NCI-H748 (cell line): Measurements from ENCODE around the gene C3orf33.

Experiments used
- DNase-seq: peaks from one replicate; lab custom pipeline; 2025; ENCODE audit not compliant: unreplicated experiment; lab: John Stamatoyannopoulos, UW

Gene C3orf33

GRCh38 chr3:155790272-155790925 is 15.7 kb downstream of the C3orf33 start:
- DNase-seq = no peak

DNA sequence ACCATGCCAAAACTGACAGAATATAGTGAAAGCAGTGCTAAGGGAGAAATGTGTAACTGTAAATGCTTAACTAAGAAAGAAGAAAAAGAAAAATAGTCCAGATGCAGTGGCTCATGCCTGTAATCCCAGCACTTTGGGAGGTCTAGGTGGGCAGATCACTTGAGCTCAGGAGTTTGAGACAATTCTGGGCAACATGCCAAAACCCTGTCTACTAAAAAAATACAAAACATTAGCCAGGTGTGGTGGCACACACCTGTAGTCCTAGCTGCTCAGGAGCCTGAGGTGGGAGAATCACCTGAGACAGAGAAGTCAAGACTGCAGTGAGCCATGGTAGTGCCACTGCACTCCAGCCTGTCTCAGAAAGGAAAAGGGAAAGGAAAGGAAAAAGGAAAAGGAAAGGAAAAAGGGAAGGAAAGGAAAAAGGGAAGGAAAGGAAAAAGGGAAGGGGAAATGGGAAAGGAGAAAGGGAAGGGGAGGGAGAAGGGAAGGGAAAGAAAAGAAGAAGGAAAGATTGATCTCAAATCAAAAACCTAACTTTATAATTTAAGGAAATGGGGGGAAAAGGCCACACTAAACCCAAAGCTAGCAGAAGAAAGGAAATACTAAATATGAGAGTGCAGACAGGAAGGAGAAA is 20.3 kb downstream of the C3orf33 start:
- DNase-seq = peak; percentile 29

DNA sequence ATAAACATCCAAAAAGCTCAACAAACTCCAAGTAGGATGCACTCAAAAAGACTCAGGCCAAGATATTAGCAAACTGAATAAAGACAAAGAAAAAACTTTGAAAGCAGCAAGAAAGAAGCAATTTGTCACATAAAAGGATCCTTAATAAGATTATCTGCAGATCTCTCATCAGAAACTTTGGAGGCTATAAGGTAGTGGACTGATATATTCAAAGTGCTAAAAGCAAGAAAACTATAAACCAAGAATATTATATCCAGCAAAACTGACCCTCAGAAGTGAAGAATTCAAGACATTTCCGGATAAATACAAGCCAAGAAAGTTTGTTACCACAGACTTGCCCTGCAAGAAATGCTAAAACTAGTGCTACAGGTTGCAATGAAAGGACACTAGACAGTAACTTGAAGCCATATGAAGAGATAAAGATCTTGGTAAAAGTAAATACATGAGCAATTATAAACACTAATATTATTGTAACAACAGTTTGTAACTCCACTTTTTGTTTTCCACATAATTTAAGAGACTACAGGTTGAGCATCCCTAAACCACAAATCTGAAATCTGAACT is 23.6 kb downstream of the C3orf33 start:
- no peak for DNase-seq

- DNase-seq = no peak
These were observed 25.8 kb downstream of the C3orf33 start for GRCh38 chr3:155780291-155780690.

DNA sequence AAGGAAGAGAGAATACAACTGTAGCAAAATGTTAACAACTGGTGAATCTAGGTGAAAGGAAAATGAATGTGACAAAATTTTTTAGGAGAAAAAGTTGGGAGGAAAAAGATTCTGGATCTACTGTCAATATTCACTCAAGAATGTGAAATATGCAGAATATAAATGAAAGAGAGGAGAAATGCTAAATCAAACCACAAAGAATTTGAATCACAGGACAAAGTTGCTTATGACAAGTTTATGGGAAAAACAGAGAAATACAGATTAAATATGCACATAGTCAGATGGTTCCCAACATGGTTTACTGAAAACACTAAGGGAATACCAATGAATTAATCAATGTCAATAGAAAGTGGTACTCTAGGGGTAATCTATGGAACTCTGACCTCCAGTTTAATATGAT is 27.6 kb downstream of the C3orf33 start:
- no peak for DNase-seq

GRCh38 chr3:155772801-155773200 is 33.3 kb downstream of the C3orf33 start:
- no peak for DNase-seq

- no peak for DNase-seq
These were observed 35.0 kb downstream of the C3orf33 start for GRCh38 chr3:155771126-155771525.

GRCh38 chr3:155766206-155766605 is 39.9 kb downstream of the C3orf33 start:
- no peak for DNase-seq

DNA sequence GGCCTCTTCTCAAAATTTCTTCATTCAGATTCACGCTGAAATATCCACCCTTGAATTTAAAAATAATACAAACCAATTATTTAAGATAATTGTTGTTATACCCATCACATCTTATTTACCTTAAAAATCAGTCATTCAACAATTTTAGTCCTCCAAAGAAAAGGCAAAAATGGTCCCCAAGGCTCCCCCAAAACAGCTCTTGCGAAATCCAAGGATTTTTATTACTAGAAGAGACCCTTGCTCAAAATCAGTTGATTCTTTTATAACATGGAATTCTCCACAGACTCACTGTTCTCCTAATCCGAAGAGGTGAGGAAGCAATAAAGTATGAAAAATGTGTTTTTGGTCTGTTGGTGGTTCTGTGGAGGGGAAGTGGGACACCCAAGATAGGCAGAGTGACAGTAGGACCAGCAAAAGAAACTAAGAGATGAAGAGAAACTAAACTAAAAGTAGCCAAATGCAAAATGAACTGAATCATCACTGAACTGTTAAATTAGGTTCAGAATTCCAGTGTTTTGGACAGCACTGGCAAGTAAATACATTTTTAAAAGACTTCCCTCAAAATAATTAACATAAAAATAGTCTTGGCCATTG is 42.1 kb downstream of the C3orf33 start:
- DNase-seq = no peak

GRCh38 chr3:155760653-155761052 is 45.4 kb downstream of the C3orf33 start:
- no peak for DNase-seq

GRCh38 chr3:155757577-155757976 is 48.5 kb downstream of the C3orf33 start:
- DNase-seq = no peak

GRCh38 chr3:155753038-155753639 is 52.9 kb downstream of the C3orf33 start:
- peak; percentile 26 for DNase-seq

DNA sequence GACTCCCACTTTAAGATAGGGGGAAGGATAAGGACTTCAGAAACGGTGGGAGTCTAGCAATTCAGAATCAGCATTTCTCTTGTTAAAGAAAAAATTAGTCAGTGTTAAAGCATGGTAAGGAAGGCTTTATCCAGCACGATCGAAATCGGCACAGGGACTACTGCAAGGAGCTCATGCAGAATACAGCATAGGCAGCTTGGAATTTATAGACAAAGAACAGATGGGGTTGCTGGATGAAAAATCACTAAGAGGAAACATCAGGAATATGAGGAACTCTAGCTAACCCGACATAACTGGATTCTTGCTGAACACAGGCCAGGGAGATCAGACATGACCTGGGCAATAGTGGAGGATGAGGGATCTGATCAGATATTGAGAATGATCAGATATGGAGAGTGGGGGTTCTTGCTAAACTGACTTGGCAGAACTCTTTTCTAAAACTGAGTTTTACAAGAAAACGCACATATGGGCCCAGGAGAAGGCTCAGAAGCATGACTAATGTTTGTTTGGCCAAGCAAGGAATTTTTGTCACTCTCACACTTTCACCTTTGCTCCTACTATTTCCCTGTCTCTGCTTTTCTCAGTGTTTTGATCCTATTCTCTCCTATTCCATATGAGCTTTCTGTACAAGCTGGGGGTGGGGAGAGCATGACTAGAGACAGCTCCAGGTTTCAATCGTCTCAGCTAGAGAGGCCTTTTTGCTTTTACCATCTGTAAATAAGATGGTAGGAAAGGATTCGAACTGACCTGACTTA is 57.3 kb downstream of the C3orf33 start:
- DNase-seq = no peak

DNA sequence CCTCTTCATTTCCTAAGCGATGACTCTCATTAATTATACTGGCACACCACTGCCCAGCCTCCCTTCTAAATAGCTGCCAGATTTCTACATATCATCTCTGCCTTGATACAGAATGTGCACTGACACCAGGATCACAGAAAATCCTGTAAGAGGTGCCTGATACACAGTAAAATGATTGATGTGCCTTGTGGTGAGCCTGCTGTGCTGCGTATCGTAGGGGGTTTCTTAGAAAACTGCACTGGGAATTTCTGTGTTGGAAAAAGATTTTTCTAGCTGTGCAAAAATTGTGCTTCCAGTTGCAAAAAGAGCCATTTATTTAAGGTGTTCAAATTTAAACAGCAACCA is 58.2 kb downstream of the C3orf33 start:
- DNase-seq = no peak

DNA sequence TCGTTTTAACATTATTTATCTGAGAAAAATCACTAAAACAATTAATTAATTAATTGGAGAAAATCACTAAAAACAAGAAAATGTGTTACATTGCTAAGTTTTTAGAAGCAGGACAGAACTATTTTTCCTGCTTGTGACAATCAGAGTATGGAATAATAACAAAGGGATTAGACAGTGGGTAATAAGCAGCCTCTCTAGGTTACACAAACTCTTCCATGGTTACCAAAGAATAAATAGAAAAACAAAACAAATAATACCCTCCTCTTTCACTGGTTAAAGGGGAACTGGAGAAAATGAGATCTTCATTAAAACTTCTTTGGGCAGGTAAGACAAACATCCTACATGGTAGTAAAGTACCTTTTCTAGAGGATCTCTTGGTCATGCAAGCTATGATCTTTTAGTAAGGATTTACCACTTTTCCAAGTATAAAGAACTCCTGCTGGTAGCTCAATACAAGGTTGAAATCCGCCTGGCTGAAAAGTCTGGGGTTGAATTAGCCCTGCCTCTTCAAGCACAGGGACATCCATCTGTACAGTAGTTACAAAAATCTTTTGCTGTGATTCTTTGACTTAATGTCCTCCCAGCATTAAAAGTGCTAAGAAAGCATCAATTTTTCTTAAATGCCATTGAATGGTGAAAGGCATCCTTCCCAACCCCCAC is 58.7 kb downstream of the C3orf33 start:
- DNase-seq = no peak

GRCh38 chr3:155746703-155747102 is 59.4 kb downstream of the C3orf33 start:
- DNase-seq = no peak

- DNase-seq = no peak
These were observed 60.1 kb downstream of the C3orf33 start for GRCh38 chr3:155745795-155746550.

DNA sequence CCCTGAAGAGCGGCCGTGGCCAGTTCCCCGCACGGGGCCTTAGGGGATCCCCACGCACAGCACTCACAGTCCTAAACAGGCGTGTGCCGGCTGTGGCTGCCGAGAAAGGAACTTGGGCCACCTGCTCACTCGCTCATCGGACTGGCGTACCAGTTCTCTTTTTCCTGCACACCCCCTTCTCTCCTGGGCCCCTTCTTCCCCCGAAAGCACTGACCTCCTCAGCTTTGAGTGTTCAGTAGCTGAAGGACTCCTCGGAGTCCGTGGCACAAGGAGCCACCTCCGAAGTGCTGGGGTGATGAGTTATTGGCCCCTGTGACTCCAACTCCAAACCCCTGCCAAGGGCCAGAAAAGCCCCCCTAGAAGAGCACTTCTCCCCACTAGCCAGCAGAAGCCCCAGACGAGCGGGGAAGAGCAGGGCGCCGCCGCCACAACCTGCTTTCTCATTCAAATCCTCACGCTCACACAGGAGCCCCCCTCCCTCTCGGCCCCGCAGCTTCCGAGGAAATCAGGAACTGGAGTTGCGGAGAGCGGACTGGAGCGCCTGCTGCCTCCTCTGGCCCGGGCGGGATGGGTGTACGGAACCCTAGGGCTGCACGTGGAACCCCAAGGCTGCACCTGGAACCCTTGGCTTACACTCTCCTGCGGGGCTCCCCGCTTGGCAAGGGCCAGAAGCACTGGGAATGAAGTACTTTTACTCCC is 61.3 kb downstream of the C3orf33 start, which contains the start of gene PLCH1:
Gene PLCH1 (minus strand): TSS at position 446 of the 699 bp plus-strand sequence. CDS start 40,847 bp downstream, outside the sequence.
- no peak for DNase-seq

DNA sequence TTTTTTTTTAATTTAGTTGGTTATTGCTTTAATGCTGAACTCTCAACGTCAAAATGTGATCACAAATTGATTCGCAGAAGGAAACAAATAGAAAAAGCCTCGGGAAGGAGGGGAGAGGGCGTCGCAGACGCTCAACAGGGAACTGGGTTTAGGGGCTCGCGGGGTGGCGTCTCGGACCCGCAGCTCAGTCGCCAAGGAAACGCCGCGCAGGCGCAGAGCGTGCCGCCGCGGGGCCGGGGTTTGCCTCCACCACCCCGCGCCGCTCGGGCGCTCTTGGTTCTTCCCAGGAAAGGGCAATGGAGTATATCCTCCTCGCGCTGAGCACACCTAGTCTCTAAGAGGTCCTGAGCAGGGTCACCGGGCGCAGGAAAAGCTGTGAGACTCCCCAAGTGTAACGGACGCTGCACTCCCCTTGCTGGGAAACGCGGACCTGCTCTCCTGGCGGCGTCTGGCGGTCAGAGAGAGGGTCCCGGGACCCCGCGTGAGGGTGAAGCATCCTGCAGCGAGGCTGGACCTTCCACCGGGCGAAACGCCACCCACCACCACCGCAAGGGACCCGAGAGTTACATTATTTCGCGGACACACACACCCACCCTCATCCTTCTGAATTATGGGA is 62.0 kb downstream of the C3orf33 start:
- peak; percentile 70 for DNase-seq
